Umbilical cord (tissue), 2 donors: ENCODE results near the gene MED22. TPM values are rescaled to one million over a fixed set of nuclear protein-coding genes. Genes with fewer than 3 reads are reported as not detected.
"Not testable (repeated sequence)": the region's sequence is repeated elsewhere in the genome, so short reads cannot be mapped to it uniquely, and the experiment has no call there.

Source experiments
- DNase-seq: peaks from one replicate; pipeline ENCODE4 v3.0.0-alpha.2; 2015; ENCODE audit warnings: low spot score
- total RNA-seq: library from RNA; depleted of rRNA; stranded (reverse); fragments of >200 nt; gene quantifications from one replicate; pipeline ENCODE4 v1.2.3, GENCODE V29; 2014; ENCODE audit warnings: low replicate concordance; ENCODE audit not compliant: insufficient read depth

The MED22 gene
- total RNA-seq: 27.7 TPM

DNA sequence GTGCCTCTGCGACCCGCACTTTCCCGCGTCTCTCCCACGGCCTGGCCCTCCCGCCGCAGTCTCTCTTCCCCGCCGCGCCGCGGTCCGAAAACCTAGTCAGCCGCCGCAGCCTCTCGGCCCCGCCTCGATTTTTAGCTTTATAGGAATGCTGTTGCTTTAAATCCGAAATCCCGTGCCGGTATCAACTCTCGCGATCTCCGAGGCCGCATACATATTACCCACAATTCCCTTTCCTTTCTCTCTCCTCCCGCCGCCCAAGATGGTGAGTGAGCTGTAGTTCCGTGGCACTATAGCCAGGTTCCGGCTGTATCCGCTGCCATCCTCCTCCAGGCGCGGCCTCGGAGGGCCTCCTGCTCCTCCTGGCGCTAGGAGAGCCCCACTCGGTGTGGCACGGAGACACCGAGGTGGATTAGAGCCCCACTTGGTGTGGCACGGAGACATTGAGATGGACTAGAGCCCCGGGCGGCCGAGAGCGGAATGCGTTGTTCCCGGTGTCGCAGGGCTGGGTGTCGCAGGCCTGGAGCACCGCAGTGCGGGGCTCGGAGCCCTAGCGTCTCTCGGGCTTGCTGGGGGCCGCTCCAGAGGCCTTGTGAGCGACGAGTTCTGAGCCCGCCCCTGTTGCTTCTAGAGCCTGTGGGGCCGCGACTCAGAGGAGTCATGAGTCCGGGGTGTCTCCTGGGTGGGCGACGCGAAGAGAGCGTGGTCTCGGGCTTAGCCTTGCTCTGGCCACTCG is at the start of gene MED22, which contains the start of gene RPL7A:
Gene MED22, minus strand, starts transcription at position 147 of the 733 bp plus-strand sequence. CDS start 1,469 bp downstream, outside the sequence.
Gene RPL7A, plus strand, starts transcription at position 234 of the 733 bp plus-strand sequence. Its CDS starts 26 bp downstream, at position 260.
- DNase-seq: peak; percentile 98

DNA sequence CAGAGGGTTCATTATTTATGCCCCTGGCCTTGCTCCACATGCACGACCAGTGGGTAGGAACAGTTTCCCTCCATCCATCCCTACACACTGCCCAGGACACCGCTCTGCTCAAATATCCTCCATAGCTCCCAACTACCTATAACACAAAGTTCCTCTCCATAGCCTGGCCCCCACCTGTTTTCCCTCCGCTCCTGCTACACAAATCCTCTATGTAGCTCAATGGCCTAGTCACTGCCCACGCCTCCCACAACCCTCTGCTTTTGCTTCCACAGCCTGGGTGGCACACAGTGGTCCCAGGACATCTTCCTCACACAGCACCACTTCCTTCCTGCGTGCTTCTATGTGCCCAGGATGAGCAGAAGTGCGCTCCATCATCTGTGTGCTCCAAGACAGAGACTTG is 49.4 kb upstream of the MED22 start:
- DNase-seq: no peak

DNA sequence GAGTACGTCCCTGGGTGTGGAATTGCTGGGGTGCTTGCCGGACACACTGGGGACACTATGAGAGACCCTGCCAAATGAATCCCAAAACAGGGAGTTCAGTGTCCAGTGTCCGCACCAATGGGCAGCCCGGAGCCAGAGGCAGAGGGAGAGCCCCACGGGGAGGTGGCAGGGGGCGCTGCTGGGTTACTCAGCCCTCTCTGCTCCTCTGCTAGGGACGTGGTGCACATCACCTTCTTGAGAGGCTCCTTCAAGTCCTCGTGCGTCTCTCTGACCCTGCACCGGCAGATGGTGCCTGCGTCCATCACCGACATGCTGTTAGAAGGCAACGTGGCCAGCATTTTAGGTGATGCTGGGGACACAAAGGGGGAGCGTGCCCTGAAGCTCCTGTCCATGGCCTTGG is 49.0 kb upstream of the MED22 start:
- no peak for DNase-seq

- DNase-seq: no peak
Measured at GRCh38 chr9:133394687-133395271, 46.8 kb upstream of the MED22 start.

- DNase-seq: no peak
Measured at GRCh38 chr9:133393399-133393798, 45.5 kb upstream of the MED22 start.

- not testable (repeated sequence) for DNase-seq
Measured at GRCh38 chr9:133392308-133392707, 44.4 kb upstream of the MED22 start.

GRCh38 chr9:133391449-133391848 is 43.5 kb upstream of the MED22 start:
- DNase-seq: not testable (repeated sequence)

- DNase-seq: no peak
Measured at GRCh38 chr9:133390713-133391112, 42.8 kb upstream of the MED22 start.

DNA sequence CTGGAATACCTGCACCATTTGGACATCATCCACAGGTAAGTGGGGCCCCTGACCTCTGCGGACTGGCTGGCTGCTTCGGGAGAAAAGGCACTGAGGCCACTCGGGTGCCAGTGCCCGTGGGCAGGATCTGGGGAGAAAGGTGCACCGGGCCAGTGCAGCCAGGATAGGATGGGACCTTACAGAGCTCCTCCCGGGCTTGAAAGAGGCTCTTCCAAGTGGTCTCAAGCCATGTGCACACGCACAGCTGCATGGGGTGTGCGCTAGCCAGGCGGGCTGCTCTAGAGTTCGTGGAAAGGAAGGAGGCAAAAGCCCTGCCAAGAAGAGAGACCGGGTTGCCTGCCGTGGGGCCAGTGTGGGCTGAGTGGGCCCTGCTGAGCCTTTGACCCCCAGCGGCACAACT is 41.6 kb upstream of the MED22 start:
- no peak for DNase-seq

DNA sequence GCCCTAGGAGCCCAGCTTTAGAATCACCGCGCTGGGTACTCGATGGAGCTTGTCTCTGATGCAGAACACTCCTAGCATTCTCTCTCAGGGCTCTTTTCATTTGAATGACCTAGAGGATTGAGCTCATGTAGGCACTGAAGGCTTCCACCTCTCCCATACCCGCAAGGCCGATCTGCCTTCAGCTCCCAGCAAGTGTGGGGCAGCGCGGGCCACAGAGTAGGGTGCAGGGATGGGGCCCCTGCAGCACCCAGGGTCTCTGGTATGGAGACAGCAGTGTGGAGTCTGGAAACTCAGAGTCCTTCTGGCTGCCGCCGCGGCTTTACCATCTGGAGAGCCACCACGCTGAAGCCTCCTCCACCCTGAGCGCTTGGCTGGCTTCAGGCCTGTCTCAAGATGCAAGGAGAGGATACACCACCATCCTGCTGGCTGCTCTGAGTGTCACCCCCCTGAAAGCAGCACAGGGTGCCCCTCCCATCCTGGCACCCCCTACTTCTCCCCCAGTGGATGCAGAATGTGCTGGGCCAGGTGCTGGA is 41.2 kb upstream of the MED22 start:
- DNase-seq: no peak

DNA sequence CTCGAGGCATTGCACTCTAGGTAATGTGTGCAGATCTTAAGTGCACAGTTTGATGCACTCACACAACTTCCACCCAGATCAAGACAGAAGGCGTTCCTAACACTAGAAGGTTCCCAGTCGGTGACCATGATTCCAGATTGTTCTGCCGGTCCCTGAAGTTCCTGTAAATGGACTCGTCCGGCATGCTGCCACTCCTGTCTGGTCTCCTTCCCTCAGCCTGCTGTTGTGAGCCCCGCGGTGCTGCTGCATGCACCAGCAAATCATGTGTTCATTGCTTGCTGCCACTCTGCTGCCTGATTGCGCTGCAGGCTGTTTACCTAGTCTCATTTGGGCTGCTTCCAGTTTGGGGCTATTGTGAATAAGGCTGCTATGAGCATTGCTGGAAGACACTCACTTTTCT is 39.7 kb upstream of the MED22 start:
- peak; percentile 47 for DNase-seq

DNA sequence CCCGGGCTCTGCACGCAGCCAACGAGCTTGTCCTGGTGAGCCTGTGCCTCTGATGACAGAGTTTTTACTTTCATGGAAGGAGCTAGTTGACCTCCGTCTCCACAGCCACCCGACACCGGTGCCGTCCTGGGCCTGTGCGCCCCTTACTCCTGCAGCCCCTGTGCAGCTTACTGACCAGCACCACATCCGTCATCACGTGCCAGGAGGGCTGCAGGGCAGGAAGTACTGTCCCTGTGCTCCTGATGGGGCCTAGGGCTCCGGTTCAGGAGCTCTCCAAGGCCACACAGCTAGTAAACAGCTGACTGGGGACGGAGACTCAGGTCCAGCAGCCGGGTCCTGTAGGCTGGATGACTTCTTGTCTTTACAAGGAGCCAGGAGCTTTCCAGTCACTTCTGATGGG is 38.4 kb upstream of the MED22 start:
- no peak for DNase-seq

GRCh38 chr9:133385452-133385851 is 37.5 kb upstream of the MED22 start:
- DNase-seq: no peak

GRCh38 chr9:133384736-133385321 is 36.9 kb upstream of the MED22 start:
- no peak for DNase-seq

- no peak for DNase-seq
Measured at GRCh38 chr9:133383438-133383837, 35.5 kb upstream of the MED22 start.

DNA sequence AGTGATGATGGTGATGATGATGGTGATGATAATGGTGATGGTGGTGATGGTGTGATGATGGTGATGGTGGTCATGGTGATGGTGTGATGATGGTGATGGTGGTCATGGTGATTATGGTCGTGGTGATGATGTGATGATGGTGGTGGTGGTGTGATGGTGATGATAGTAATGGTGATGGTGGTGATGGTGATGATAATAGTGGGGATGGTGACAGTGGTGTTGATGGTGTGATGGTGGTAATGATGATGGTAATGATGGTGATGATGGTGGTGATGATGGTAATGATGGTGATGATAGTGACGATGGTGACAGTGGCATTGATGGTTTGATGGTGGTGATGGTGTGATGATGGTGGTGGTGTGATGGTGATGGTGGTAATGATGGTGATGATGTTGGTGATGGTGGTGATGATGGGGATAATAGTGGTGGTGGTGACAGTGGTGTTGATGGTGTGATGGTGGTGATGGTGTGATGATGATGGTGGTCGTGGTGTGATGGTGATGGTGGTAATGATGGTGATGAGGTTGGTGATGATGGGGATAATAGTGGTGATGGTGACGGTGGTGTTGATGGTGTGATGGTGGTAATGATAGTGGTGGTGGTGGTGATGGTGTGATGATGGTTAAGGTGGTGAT is 34.7 kb upstream of the MED22 start:
- no peak for DNase-seq

- DNase-seq: no peak
Measured at GRCh38 chr9:133380734-133381133, 32.8 kb upstream of the MED22 start.

DNA sequence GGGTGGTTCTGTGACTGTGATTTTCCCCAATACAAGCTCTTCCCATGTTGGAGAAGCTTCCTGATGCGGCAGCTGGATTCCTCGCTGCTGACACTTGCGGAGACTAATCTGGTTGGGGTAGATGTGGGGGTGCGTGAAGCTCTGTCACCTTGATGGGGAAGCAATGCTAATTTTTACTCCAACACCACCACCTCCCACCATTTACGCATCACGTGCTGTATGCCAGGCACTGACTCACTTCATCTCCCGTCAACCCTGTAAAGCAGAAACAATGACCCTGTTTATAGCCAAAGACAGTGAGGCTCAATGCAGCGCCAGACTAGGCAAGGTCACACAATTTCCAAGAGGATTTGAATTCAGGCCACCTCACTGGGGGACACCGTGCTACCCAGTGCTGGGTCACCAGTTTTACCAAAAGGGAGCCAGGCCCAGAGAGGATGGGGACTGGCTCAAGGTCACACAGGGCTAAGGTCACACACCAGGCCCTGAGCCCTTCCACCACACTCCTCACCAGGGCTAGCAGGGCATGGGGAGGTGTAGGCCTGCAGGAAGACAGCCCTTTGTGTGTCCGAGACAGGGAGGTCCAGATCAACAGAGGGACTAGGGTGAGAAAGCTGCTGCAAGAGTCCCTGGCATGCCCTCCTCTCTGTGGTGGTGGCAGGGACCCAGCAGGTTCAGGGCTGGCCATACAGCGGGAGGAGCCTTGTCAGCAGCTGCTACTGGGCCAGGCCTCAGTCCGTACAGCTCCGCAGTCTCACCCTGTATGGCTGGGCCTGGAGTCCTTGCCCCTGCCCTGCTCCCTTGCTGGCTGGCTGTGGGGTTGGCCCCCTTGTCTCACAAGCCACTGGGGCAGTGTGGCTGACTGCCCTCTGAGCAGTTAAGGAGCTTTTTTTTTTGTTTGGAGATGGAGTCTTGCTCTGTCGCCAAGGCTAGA is 31.5 kb upstream of the MED22 start:
- DNase-seq: no peak

- no peak for DNase-seq
Measured at GRCh38 chr9:133378408-133378962, 30.6 kb upstream of the MED22 start.

DNA sequence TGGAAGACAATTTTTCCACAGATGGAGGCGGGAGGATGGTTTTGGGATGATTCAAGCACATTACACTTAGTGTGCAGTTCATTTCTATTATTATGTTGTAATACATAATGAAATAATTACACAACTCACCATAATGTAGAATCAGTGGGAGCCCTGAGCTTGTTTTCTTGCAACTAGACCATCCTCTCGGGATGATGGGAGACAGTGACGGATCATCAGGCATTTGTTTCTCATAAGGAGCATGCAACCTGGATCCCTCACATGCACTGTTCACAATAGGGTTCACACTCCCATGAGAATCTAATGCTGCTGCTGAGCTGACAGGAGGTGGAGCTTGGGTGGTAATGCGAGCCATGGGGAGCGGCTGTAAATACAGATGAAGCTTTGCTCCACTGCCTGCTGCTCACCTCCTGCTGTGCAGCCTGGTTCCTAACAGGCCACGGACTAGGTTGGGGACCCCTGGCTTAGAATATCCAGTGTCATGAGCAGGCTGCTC is 29.8 kb upstream of the MED22 start:
- no peak for DNase-seq
